Measurements from ENCODE around the gene RERE. TPM values are rescaled to one million over a fixed set of nuclear protein-coding genes. Genes with fewer than 3 reads are reported as not detected.

The RERE gene
- total and polyA plus RNA-seq, 11 donors: 53.5 to 236 (median 121) TPM

DNA sequence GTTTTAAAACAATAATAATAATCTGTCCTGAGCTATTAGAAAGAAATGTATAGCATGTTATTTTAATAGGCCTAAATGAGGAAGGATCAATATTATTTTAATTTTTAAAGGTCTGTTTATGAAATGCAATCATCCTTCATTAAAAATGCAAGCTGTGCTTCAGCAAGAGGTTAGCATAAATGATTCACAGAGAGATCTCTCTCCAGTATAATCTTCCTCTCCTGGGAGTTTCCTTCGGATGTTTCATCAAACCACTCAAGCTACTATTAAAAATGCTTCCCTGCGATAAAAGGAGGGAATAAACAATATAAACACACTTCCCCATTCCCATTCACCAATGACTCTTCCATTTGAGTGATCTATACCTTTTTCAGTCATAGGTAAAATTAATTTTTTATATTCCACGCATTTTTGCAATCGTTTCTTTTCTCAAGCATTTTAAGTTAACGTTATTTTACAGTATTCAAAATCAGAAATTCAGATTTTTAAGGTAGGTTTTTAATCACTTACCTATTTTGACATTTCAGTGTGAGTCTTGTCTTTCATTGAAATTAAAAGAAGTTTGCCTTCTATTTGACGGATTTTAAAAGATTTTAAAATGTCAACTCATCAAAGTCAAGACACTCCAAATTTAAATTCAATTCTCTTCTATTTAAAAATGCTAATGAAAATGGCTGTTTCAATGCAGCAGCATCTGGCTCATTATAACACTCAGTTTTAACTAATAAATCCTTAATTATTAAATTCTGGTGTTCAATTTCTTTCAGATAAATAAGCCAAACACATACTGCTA, 64.3 kb downstream of the RERE start:
- ATAC-seq (no peak), DNase-seq (no peak)
- TF ChIP-seq, protein P1, sequence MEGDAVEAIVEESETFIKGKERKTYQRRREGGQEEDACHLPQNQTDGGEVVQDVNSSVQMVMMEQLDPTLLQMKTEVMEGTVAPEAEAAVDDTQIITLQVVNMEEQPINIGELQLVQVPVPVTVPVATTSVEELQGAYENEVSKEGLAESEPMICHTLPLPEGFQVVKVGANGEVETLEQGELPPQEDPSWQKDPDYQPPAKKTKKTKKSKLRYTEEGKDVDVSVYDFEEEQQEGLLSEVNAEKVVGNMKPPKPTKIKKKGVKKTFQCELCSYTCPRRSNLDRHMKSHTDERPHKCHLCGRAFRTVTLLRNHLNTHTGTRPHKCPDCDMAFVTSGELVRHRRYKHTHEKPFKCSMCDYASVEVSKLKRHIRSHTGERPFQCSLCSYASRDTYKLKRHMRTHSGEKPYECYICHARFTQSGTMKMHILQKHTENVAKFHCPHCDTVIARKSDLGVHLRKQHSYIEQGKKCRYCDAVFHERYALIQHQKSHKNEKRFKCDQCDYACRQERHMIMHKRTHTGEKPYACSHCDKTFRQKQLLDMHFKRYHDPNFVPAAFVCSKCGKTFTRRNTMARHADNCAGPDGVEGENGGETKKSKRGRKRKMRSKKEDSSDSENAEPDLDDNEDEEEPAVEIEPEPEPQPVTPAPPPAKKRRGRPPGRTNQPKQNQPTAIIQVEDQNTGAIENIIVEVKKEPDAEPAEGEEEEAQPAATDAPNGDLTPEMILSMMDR (IDR thresholded peaks at IDR 0.05): no peak
- no peak for TF ChIP-seq POLR2A (IDR thresholded peaks at IDR 0.05)
- no peak overlapping the region for H3K4me3 ChIP-seq
- no peaks in the 10 kb centered on the region for H3K27me3 ChIP-seq
- WGBS, 4 donors: 75 to 85% (median 77%) methylated on average over 6 of the region's 6 CpGs
- no peak overlapping the region for H3K27ac ChIP-seq
- intact Hi-C loops (cut with DNase I): loop anchor here in 1 of 10 donors (10.0 kb wide), 1 partner anchor 92 kb away; no protein-coding TSS in a partner anchor
- H3K36me3 ChIP-seq: no peaks in the 10 kb centered on the region
- H3K4me1 ChIP-seq: peaks cover 0 to 29% (median 8%) of the 10 kb centered on the region in 12 donors
- no peaks in the 10 kb centered on the region for H3K9me3 ChIP-seq

DNA sequence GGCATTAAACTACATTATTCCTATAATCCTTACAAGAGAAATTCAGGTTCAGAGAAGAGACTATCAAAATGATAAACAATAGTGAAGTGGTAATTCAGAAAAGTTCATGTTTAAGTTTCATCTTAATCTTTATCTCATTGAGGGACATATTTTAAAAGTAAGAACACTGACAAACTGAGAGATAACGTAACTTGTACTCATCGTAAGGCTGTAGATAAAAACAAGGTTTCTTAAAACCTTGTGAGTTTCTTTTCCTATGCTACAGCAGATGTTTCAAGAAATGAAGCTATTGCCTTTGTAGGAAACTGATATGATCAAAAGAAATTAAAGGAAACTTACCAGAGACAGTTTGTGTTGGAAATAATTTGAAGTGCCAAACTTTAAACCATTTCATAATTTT, 65.0 kb downstream of the RERE start:
- intact Hi-C loops (cut with DNase I): loop anchor here in 1 of 10 donors (10.0 kb wide), 1 partner anchor 92 kb away; no protein-coding TSS in a partner anchor
- TF ChIP-seq, protein P1 (IDR thresholded peaks at IDR 0.05): no peak
- TF ChIP-seq POLR2A (IDR thresholded peaks at IDR 0.05): no peak
- Histone ChIP-seq H3K27me3 (no peaks in the 10 kb centered on the region), H3K36me3 (no peaks in the 10 kb centered on the region), H3K9me3 (no peaks in the 10 kb centered on the region), H3K27ac (no peak overlapping the region), H3K4me1 (peaks cover 0 to 29% (median 8%) of the 10 kb centered on the region in 12 donors), H3K4me3 (no peak overlapping the region)
- ATAC-seq (no peak), DNase-seq (no peak)
- 70 to 75% (median 75%) methylated on average over 2 of the region's 2 CpGs for WGBS, 4 donors

DNA sequence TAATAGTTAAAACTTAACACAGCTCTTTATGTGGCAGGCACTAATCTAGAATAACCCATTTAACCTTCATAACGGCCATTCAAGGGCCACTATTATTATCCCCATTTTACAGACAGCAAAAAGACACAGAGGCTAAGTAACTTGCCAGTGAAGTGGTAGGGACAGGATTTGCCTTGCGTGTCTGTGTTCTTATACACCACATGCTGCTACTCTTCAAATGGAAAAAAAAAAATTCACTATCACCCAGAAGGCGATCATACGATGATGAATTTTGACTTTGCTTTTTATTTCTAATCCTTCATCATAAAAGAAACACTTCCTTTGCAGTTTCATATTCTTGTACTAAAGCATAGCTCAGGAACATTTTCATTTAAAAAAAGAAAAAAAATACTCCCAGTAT, 65.5 kb downstream of the RERE start:
- H3K27me3 ChIP-seq: no peaks in the 10 kb centered on the region
- no peaks in the 10 kb centered on the region for H3K36me3 ChIP-seq
- no peak for TF ChIP-seq POLR2A (IDR thresholded peaks at IDR 0.05)
- TF ChIP-seq, protein P1 (IDR thresholded peaks at IDR 0.05): no peak
- intact Hi-C loops (cut with DNase I): loop anchor here in 1 of 10 donors (10.0 kb wide), 1 partner anchor 93 kb away; no protein-coding TSS in a partner anchor
- H3K27ac ChIP-seq: no peak overlapping the region
- 86 to 91% (median 89%) methylated on average over 4 of the region's 4 CpGs for WGBS, 4 donors
- peaks cover 0 to 29% (median 8%) of the 10 kb centered on the region in 12 donors for H3K4me1 ChIP-seq
- no peak for DNase-seq
- H3K4me3 ChIP-seq: no peak overlapping the region
- no peaks in the 10 kb centered on the region for H3K9me3 ChIP-seq
- ATAC-seq: no peak

DNA sequence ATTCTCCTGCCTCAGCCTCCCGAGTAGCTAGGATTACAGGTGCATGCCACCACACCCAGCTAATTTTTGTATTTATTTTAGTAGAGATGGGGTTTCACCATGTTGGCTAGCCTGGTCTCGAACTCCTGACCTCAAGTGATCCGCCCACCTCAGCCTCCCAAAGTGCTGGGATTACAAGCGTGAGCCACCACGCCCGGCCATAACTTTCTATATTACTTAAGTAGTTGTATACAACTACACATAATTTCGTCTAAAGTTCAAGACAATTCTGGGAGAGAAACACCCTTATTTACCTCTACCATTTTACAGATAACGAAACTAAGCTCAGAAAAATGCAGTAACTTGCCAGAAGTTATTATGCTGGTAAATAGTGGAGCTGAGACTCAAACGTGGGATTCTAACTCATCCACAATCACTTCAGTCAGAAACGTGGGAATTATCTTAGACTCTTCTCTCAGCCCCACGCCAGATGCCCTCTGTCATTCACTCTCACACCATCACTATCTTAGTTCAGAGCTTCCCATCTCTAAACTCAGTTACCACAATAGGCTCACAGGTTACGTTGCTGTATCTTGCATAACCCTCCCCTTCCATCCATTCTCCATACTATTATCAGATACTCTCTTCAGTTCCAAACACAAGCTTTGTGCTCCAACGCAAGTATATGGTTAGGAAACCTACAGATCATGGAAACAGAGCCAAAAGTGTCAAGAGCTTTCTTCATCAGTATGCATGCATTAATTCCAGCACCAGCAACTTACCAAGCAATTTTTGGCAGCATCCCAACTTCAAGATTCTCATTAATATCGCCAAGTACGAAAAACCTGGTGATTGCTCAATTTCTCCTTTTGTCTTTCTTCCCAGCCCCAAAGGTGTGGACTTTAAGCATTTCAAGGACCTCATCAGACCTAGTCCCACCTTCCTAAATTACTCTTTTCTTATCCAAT, 69.3 kb downstream of the RERE start:
- Histone ChIP-seq H3K27me3 (no peaks in the 10 kb centered on the region), H3K4me1 (peaks cover 0 to 12% (median 0%) of the 10 kb centered on the region in 12 donors), H3K4me3 (no peak overlapping the region), H3K36me3 (no peaks in the 10 kb centered on the region), H3K9me3 (no peaks in the 10 kb centered on the region), H3K27ac (no peak overlapping the region)
- DNase-seq (no peak), ATAC-seq (no peak)
- 84 to 89% (median 88%) methylated on average over 15 of the region's 15 CpGs for WGBS, 4 donors
- TF ChIP-seq POLR2A (IDR thresholded peaks at IDR 0.05): no peak
- TF ChIP-seq, protein P1 (IDR thresholded peaks at IDR 0.05): no peak
- intact Hi-C loops (cut with DNase I): no loop called here

All from heart left ventricle (tissue), 16 donors.